Kidney (tissue), 14 donors: ENCODE data around the gene TEX11. TPM values are rescaled to one million over a fixed set of nuclear protein-coding genes. Genes with fewer than 3 reads are reported as not detected.
"Not testable (repeated sequence)": the region's sequence is repeated elsewhere in the genome, so short reads cannot be mapped to it uniquely, and the experiment has no call there.

Experiments used
- DNase-seq, 5 donors: peaks; one replicate each; pipeline ENCODE4 v3.0.0-alpha.2; 2013 to 2020
- FAIRE-seq: peaks from 2 replicates; lab custom pipeline; 2012; peaks lifted over from hg19 to GRCh38; lab: Jason Lieb, UNC
- H3K27ac ChIP-seq, 2 donors: one replicate each; pipeline ENCODE4 v1.7.0; 2013; ENCODE audit warnings: low read depth in 2 of 2, low read length in 2 of 2, inconsistent platforms in 1 of 2
- H3K27me3 ChIP-seq: one replicate; pipeline ENCODE4 v1.7.1; 2013; ENCODE audit warnings: low read length, inconsistent platforms; ENCODE audit not compliant: control insufficient read depth, insufficient read depth
- H3K36me3 ChIP-seq, 3 donors: one replicate each; pipeline versions ENCODE4 v1.7.0 to v1.7.1; 2013; ENCODE audit warnings: low read length in 3 of 3, control low read depth in 1 of 3, inconsistent platforms in 1 of 3; ENCODE audit not compliant: insufficient read depth in 3 of 3, control insufficient read depth in 2 of 3
- H3K4me1 ChIP-seq, 3 donors: one replicate each; pipeline versions ENCODE4 v1.7.0 to v1.7.1; 2013; ENCODE audit warnings: low read length in 3 of 3, inconsistent platforms in 1 of 3, low read depth in 1 of 3; ENCODE audit not compliant: control insufficient read depth in 2 of 3, insufficient read depth in 2 of 3
- H3K4me3 ChIP-seq, 3 donors: one replicate each; pipeline versions ENCODE4 v1.7.0 to v1.8.1; 2013; ENCODE audit warnings: low read length in 3 of 3, control low read depth in 1 of 3, inconsistent platforms in 1 of 3
- H3K9ac ChIP-seq, 3 donors: one replicate each; pipeline versions ENCODE4 v1.7.0 to v1.7.1; 2013; ENCODE audit warnings: low read length in 3 of 3, control low read depth in 1 of 3, inconsistent platforms in 1 of 3
- H3K9me3 ChIP-seq, 3 donors: one replicate each; pipeline versions ENCODE4 v1.7.0 to v1.7.1; 2013; ENCODE audit warnings: low read length in 3 of 3, control low read depth in 1 of 3, inconsistent platforms in 1 of 3; ENCODE audit not compliant: control insufficient read depth in 2 of 3, insufficient read depth in 1 of 3
- intact Hi-C: fragments of 100-400 bp; cut with DNase I; formaldehyde crosslinking; loops from one replicate; pipeline ENCODE4 v1.11.1; 2022
- polyA plus RNA-seq: library from polyadenylated mRNA; stranded (reverse); fragments of 350-450 nt; fragmentation: Illumina TruSeq; extraction: RNeasy Lipid Tissue Mini Kit (QIAGEN cat#74804); gene quantifications from one replicate; pipeline ENCODE4 v1.2.3, GENCODE V29; 2014; ENCODE audit warnings: low read depth, low replicate concordance; ENCODE audit not compliant: insufficient read depth
- total RNA-seq: library from RNA; stranded (reverse); fragmentation: NEBNext Ultra II Directional; extraction: Animal tissue kit (Norgen Biotek cat#: 25700); gene quantifications from one replicate; pipeline ENCODE4 v1.2.1, GENCODE V29; 2021
- TF ChIP-seq, protein P1 (sequence below): IDR thresholded peaks from 3 replicates; pipeline ENCODE4 v1.5.1; 2012; ENCODE audit warnings: mild to moderate bottlenecking, moderate library complexity, borderline replicate concordance; ENCODE audit not compliant: insufficient read depth; ENCODE audit errors: extremely low read depth
- donor health status: control.
- donor health status: control.
- donor health status: control.
- donor health status: control.
- donor health status: control.
- donor health status: DM: yes; HTN: yes; CAD: no.
- donor health status: Normal renal cell carcinoma (clear cell type).

Gene TEX11
- total and polyA plus RNA-seq, 2 donors from 2014 or later, result 0.28 TPM; not detected in 1

DNA sequence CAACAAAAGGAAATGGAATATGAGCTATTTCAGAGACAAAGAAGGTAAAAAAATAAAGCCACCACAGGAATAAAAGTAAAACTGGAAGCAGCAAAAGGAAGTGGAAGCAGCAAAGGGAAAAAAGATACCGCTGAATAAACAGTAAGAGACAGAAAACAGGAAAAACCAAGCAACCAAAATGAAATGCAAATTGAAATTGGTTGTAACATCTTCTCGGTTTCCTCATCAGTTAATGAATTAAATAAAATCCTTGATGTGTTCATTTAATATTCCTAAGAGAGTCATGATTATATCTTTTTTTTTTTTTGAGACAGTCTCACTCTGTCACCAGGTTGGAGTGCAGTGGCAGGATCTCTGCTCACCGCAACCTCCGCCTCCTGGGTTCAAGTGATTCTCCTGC lies 331.1 kb downstream of the TEX11 start:
- H3K4me1 ChIP-seq, result no peaks in the 10 kb centered on the region
- TF ChIP-seq, protein P1, sequence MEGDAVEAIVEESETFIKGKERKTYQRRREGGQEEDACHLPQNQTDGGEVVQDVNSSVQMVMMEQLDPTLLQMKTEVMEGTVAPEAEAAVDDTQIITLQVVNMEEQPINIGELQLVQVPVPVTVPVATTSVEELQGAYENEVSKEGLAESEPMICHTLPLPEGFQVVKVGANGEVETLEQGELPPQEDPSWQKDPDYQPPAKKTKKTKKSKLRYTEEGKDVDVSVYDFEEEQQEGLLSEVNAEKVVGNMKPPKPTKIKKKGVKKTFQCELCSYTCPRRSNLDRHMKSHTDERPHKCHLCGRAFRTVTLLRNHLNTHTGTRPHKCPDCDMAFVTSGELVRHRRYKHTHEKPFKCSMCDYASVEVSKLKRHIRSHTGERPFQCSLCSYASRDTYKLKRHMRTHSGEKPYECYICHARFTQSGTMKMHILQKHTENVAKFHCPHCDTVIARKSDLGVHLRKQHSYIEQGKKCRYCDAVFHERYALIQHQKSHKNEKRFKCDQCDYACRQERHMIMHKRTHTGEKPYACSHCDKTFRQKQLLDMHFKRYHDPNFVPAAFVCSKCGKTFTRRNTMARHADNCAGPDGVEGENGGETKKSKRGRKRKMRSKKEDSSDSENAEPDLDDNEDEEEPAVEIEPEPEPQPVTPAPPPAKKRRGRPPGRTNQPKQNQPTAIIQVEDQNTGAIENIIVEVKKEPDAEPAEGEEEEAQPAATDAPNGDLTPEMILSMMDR, result no peak
- FAIRE-seq, result no peak

DNA sequence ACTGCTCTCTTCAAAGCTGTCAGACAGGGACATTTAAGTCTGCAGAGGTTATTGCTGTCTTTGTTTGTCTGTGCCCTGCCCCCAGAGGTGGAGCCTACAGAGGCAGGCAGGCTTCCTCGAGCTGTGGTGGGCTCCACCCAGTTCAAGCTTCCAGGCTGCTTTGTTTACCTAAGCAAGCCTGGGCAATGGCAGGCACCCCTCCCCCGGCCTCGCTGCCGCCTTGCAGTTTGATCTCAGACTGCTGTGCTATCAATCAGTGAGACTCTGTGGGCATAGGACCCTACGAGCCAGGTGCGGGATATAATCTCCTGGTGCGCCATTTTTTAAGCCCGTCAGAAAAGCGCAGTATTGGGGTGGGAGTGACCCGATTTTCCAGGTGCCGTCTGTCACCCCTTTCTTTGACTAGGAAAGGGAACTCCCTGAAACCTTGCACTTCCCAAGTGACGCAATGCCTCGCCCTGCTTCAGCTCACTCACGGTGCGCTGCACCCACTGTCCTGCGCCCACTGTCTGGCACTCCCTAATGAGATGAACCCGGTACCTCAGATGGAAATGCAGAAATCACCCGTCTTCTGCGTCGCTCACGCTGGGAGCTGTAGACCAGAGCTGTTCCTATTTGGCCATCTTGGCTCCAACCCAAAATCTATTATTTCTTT lies 338.5 kb downstream of the TEX11 start:
- FAIRE-seq, H3K9ac ChIP-seq, H3K4me1 ChIP-seq, DNase-seq, H3K27me3 ChIP-seq, H3K36me3 ChIP-seq, H3K27ac ChIP-seq, H3K4me3 ChIP-seq, H3K9me3 ChIP-seq, intact Hi-C loops: not testable (repeated sequence)

More for the DNA sequence above, 331.1 kb downstream of the TEX11 start:
- H3K4me3 ChIP-seq, result no peak overlapping the region
- no peak overlapping the region for H3K27ac ChIP-seq
- H3K36me3 ChIP-seq, result no peaks in the 10 kb centered on the region
- DNase-seq, result no peak
- intact Hi-C loops, result no loop called here
- no peak overlapping the region for H3K9ac ChIP-seq
- no peaks in the 10 kb centered on the region for H3K9me3 ChIP-seq
- no peaks in the 10 kb centered on the region for H3K27me3 ChIP-seq

DNA sequence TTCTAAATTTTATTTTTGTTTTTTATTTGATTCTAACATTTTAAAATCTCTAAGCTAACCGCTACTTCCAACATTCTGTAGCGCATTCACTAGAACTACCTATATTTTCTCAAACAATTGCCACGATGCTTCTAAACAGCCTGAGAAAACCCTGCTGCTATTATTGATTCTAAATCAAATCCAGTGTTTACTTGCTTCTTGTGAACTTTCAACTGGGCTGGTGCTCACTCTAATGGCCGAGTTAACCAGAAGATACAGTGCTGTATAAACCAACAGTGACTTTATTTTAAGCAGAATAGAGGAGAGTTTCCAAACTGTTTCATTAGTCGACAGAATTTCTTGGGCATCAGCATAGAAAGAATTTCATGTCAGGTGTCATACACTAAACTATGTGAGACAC lies 353.6 kb downstream of the TEX11 start:
- Histone ChIP-seq H3K9me3 (no peaks in the 10 kb centered on the region), H3K27me3 (no peaks in the 10 kb centered on the region), H3K27ac (no peak overlapping the region), H3K9ac (no peak overlapping the region), H3K36me3 (no peaks in the 10 kb centered on the region), H3K4me3 (no peak overlapping the region), H3K4me1 (no peaks in the 10 kb centered on the region)
- intact Hi-C loops, result no loop called here
- no peak for FAIRE-seq
- TF ChIP-seq, protein P1, result no peak
- no peak for DNase-seq

DNA sequence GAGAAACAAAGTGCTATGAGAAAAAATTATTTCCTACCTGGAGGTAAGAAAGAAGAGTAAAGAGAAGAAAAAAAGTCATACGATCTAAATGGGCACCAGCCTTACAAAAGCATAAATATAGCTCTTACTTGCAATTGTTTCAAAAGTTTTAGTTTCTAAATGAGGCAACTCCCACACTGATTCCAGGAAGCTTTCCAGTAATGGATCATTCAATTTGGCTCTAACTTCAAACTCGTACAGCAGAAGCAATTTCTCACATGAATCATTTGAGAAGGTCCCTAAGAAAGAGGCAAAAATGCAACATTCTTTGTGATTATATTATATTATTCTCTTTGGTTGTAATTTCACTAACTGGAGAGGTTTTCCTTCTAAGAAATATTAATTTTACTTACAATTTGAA lies 354.0 kb downstream of the TEX11 start:
- H3K4me3 ChIP-seq, result no peak overlapping the region
- no peaks in the 10 kb centered on the region for H3K36me3 ChIP-seq
- intact Hi-C loops, result no loop called here
- H3K9ac ChIP-seq, result no peak overlapping the region
- no peak overlapping the region for H3K27ac ChIP-seq
- no peaks in the 10 kb centered on the region for H3K27me3 ChIP-seq
- FAIRE-seq (no peak), DNase-seq (no peak)
- no peaks in the 10 kb centered on the region for H3K4me1 ChIP-seq
- H3K9me3 ChIP-seq, result no peaks in the 10 kb centered on the region
- TF ChIP-seq, protein P1, result no peak
